GM12878 (cell line): ENCODE measurements around the gene RSRC1. TPM values are rescaled to one million over a fixed set of nuclear protein-coding genes. Genes with fewer than 3 reads are reported as not detected.

Experiments used
- ATAC-seq: fragments of 200-7000 bp; cut with Tn5 transposase; 3 replicates; pipeline ENCODE4 v1.9.1; 2020; ENCODE audit warnings: mild to moderate bottlenecking, moderate library complexity
- BruUV-seq: library from RNA; stranded (reverse); fragments of 400-500 nt; replicated peaks from 2 replicates; lab custom pipeline; 2021; lab: Mats Ljungman, UMichigan
- CTCF ChIA-PET: fragments of 300-600 bp; sonication (Branson Sonifier 250); formaldehyde crosslinking; extraction: SDS; loops from one replicate; lab custom pipeline; 2021; ENCODE audit warnings: inconsistent platforms; lab: Yijun Ruan, JAX
- POLR2A ChIA-PET: fragments of 350-600 bp; formaldehyde crosslinking; extraction: SDS; loops from one replicate; lab custom pipeline; 2021; ENCODE audit warnings: inconsistent platforms; lab: Charles Lee
- RAD21 ChIA-PET: fragments of 300-600 bp; sonication (Branson Sonifier 250); formaldehyde crosslinking; loops from one replicate; lab custom pipeline; 2023; ENCODE audit warnings: antibody characterized with exemption; ENCODE audit not compliant: unreplicated experiment; lab: Charles Lee
- SMC1A ChIA-PET: fragments of 300-600 bp; sonication (Branson Sonifier 250); formaldehyde crosslinking; loops from one replicate; lab custom pipeline; 2023; ENCODE audit not compliant: unreplicated experiment, uncharacterized antibody; lab: Charles Lee
- DNase-seq: peaks from one replicate; pipeline ENCODE4 v3.0.0-alpha.2; 2011; ENCODE audit warnings: low read depth, low spot score
- FAIRE-seq: peaks from 3 replicates; lab custom pipeline; 2011; peaks lifted over from hg19 to GRCh38; lab: Jason Lieb, UNC
- H2AFZ ChIP-seq: 2 replicates; pipeline ENCODE4 v1.6.0; 2011; ENCODE audit warnings: low read depth, low read length, control low read depth; ENCODE audit not compliant: control insufficient read depth
- H3K27ac ChIP-seq: 2 replicates; pipeline ENCODE4 v1.5.1; 2011; ENCODE audit warnings: control low read depth; ENCODE audit not compliant: control insufficient read depth, insufficient read depth
- H3K27me3 ChIP-seq, 2 experiments: replicated peaks in 1 of 2; 2 replicates each; pipeline versions ENCODE4 v1.6.0 to v1.6.1; 2011; ENCODE audit warnings: low read length in 1 of 2; ENCODE audit not compliant: control insufficient read depth in 2 of 2, insufficient read depth in 2 of 2
- H3K36me3 ChIP-seq, 2 experiments: 2 replicates each; pipeline ENCODE4 v1.5.1; 2011; ENCODE audit warnings: low read length in 1 of 2; ENCODE audit not compliant: control insufficient read depth in 2 of 2, insufficient read depth in 2 of 2
- H3K4me1 ChIP-seq: 2 replicates; pipeline ENCODE4 v1.6.1; 2011; ENCODE audit warnings: mild to moderate bottlenecking, low read length, moderate library complexity, mixed read lengths; ENCODE audit not compliant: control insufficient read depth, insufficient read depth
- H3K4me2 ChIP-seq: 2 replicates; pipeline ENCODE4 v1.6.0; 2011; ENCODE audit warnings: control low read depth; ENCODE audit not compliant: control insufficient read depth, insufficient read depth
- H3K4me3 ChIP-seq: fragments of 200-600 bp; sonication (generic); 2 replicates; pipeline ENCODE4 v1.5.1; 2016
- H3K79me2 ChIP-seq: 2 replicates; pipeline ENCODE4 v1.6.0; 2011; ENCODE audit warnings: low read length; ENCODE audit not compliant: control insufficient read depth, insufficient read depth
- H3K9ac ChIP-seq: 2 replicates; pipeline ENCODE4 v1.8.0; 2011; ENCODE audit warnings: low read length, control low read depth, mixed read lengths; ENCODE audit not compliant: control insufficient read depth, insufficient read depth
- H3K9me3 ChIP-seq: replicated peaks from 3 replicates; pipeline ENCODE4 v1.5.1; 2011; ENCODE audit warnings: mild to moderate bottlenecking, low read length; ENCODE audit not compliant: control insufficient read depth, insufficient read depth
- H4K20me1 ChIP-seq: 2 replicates; pipeline ENCODE4 v1.6.0; 2011; ENCODE audit not compliant: control insufficient read depth, insufficient read depth
- CHD1 ChIP-seq: IDR thresholded peaks from 2 replicates; pipeline ENCODE4 v1.6.1; 2012; ENCODE audit warnings: low read depth, low read length, improper control_type of control experiment
- CREB1 ChIP-seq: IDR thresholded peaks from 2 replicates; pipeline ENCODE4 v1.6.1; 2012; ENCODE audit warnings: low read depth, mild to moderate bottlenecking, inconsistent platforms
- IRF5 ChIP-seq: fragments of 450-650 bp; IDR thresholded peaks from 2 replicates; pipeline ENCODE4 v1.6.1; 2017; ENCODE audit warnings: borderline replicate concordance
- KDM1A ChIP-seq: fragments of 200-600 bp; sonication (generic); IDR thresholded peaks from 2 replicates; pipeline ENCODE4 v1.6.1; 2016; ENCODE audit warnings: borderline replicate concordance
- MEF2B ChIP-seq: fragments of 450-650 bp; IDR thresholded peaks from 2 replicates; pipeline ENCODE4 v1.6.1; 2018; ENCODE audit warnings: mild to moderate bottlenecking, moderate library complexity; ENCODE audit not compliant: partially characterized antibody, poor library complexity, severe bottlenecking
- NRF1 ChIP-seq: conservative IDR thresholded peaks from 2 replicates; pipeline ENCODE4 v1.6.1; 2011; ENCODE audit warnings: mild to moderate bottlenecking, low read depth, low read length, improper control_type of control experiment
- POU2F2 ChIP-seq: IDR thresholded peaks from 3 replicates; pipeline ENCODE4 v1.6.1; 2011; ENCODE audit warnings: low read depth, mild to moderate bottlenecking, low read length, borderline replicate concordance
- RAD51 ChIP-seq: fragments of 450-650 bp; IDR thresholded peaks from 2 replicates; pipeline ENCODE4 v1.6.1; 2016; ENCODE audit warnings: moderate library complexity, mild to moderate bottlenecking, inconsistent platforms
- RB1 ChIP-seq: fragments of 450-650 bp; formaldehyde crosslinking; IDR thresholded peaks from 2 replicates; pipeline ENCODE4 v1.6.1; 2017; ENCODE audit warnings: mild to moderate bottlenecking, borderline replicate concordance
- RCOR1 ChIP-seq: conservative IDR thresholded peaks from 2 replicates; pipeline ENCODE4 v1.6.1; 2012; ENCODE audit warnings: low read depth, low read length, improper control_type of control experiment
- in situ Hi-C: fragments of 300-500 bp; cut with MboI; formaldehyde crosslinking; loops from 9 replicates; pipeline ENCODE4 v1.14.3; 2018; ENCODE audit warnings: mixed read lengths
- intact Hi-C: fragments of 100-400 bp; cut with micrococcal nuclease; formaldehyde crosslinking; loops from one replicate; pipeline ENCODE4 v1.14.2; 2022; ENCODE audit not compliant: unreplicated experiment
- polyA plus RNA-seq, 11 experiments: library from polyadenylated mRNA; depleted of rRNA in 4 of 11; unstranded in 6 of 11; stranded (reverse) in 5 of 11; fragments of >200 nt; fragmentation: Nextera tagmentation in 4 of 11; fragmentation: Illumina TruSeq in 1 of 11; extraction: Ambion mirVana in 4 of 11; extraction: Trizol in 1 of 11; gene quantifications; 1 replicate in 1 of 11; 2 replicates in 10 of 11; pipeline versions ENCODE4 v1.2.1 to v1.2.3, GENCODE V29; 2011 to 2016; ENCODE audit warnings: inconsistent platforms in 2 of 11, missing spikeins in 2 of 11, low read depth in 1 of 11
- total RNA-seq, 4 experiments: library from RNA; depleted of rRNA in 3 of 4; stranded (reverse); fragments of >200 nt in 3 of 4; fragmentation: Illumina TruSeq in 1 of 4; extraction: Trizol in 1 of 4; gene quantifications; 2 replicates each; pipeline versions ENCODE4 v1.2.1 to v1.2.3, GENCODE V29; 2013 to 2021
- TF ChIP-seq, protein P1 (sequence below): IDR thresholded peaks from 2 replicates; pipeline ENCODE4 v1.6.1; 2012; ENCODE audit warnings: improper control_type of control experiment, low read depth, low read length; ENCODE audit not compliant: insufficient replicate concordance

RSRC1 gene
- total and polyA plus RNA-seq, 10 of the 15 experiments (the other 5 are each of a cell fraction or from before 2014, with no cell fraction given), result 16.4 to 85.9 (median 42.0) TPM

- no peak for ATAC-seq
- RAD21 ChIA-PET, result no interaction called here
- Histone ChIP-seq H3K36me3 (no peaks in the 10 kb centered on the region), H3K9ac (no peak overlapping the region), H3K4me2 (no peak overlapping the region), H2AFZ (no peak overlapping the region), H3K27ac (no peak overlapping the region), H3K4me1 (no peaks in the 10 kb centered on the region), H3K9me3 (no peaks in the 10 kb centered on the region), H3K4me3 (no peak overlapping the region), H3K27me3 (no peaks in the 10 kb centered on the region), H4K20me1 (no peaks in the 10 kb centered on the region), H3K79me2 (no peaks in the 10 kb centered on the region)
- intact Hi-C loops, result no loop called here
- in situ Hi-C loops, result no loop called here
- DNase-seq, result no peak
- no peak for FAIRE-seq
- CTCF ChIA-PET, result interaction anchor here (0.6 to 1.1 kb wide), 2 partner anchors 54 to 496 kb away, joined by 3 read pairs; no protein-coding TSS in a partner anchor
- TF ChIP-seq RCOR1 (no peak), CREB1 (no peak), RB1 (no peak), IRF5 (no peak), POU2F2 (no peak), CHD1 (no peak), NRF1 (no peak), MEF2B (no peak), KDM1A (no peak), RAD51 (no peak)
- TF ChIP-seq, protein P1, sequence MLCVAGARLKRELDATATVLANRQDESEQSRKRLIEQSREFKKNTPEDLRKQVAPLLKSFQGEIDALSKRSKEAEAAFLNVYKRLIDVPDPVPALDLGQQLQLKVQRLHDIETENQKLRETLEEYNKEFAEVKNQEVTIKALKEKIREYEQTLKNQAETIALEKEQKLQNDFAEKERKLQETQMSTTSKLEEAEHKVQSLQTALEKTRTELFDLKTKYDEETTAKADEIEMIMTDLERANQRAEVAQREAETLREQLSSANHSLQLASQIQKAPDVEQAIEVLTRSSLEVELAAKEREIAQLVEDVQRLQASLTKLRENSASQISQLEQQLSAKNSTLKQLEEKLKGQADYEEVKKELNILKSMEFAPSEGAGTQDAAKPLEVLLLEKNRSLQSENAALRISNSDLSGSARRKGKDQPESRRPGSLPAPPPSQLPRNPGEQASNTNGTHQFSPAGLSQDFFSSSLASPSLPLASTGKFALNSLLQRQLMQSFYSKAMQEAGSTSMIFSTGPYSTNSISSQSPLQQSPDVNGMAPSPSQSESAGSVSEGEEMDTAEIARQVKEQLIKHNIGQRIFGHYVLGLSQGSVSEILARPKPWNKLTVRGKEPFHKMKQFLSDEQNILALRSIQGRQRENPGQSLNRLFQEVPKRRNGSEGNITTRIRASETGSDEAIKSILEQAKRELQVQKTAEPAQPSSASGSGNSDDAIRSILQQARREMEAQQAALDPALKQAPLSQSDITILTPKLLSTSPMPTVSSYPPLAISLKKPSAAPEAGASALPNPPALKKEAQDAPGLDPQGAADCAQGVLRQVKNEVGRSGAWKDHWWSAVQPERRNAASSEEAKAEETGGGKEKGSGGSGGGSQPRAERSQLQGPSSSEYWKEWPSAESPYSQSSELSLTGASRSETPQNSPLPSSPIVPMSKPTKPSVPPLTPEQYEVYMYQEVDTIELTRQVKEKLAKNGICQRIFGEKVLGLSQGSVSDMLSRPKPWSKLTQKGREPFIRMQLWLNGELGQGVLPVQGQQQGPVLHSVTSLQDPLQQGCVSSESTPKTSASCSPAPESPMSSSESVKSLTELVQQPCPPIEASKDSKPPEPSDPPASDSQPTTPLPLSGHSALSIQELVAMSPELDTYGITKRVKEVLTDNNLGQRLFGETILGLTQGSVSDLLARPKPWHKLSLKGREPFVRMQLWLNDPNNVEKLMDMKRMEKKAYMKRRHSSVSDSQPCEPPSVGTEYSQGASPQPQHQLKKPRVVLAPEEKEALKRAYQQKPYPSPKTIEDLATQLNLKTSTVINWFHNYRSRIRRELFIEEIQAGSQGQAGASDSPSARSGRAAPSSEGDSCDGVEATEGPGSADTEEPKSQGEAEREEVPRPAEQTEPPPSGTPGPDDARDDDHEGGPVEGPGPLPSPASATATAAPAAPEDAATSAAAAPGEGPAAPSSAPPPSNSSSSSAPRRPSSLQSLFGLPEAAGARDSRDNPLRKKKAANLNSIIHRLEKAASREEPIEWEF, result no peak
- SMC1A ChIA-PET, result interaction anchor here (1.0 to 1.4 kb wide), 2 partner anchors 8 to 13 kb away, joined by 3 to 5 read pairs; no protein-coding TSS in a partner anchor
- BruUV-seq, result no TSS peak
- POLR2A ChIA-PET, result no interaction called here
Observed at GRCh38 chr3:158590223-158590622, 480.3 kb downstream of the RSRC1 start.
